ENCODE measurements around the gene EMCN. TPM values are rescaled to one million over a fixed set of nuclear protein-coding genes. Genes with fewer than 3 reads are reported as not detected.

EMCN gene
- total RNA-seq, 1 experiment from 2014 or later = not detected

DNA sequence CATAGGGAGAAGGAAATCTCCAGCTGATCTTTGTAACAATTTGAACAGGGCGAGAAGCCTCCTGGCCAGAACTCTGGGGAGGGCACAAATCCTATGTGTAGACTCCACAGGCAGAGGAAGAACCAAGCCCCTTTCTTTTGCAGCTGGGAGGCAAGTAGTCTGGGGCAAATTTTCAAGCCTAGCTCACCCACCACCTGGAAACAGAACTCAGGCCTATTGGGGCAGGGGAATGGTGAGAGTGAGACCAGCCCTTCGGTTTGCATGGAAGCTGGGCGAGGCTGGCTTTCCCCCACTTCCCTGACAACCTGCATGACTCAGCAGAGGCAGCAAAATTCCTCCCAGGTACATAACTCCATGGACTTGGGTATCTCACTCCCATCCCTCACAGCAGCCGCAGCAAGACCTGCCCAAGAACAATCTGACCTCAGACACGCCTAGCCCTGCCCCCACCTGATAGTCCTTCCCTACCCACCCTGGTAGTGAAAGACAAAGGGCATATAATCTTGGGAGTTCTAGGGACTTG is 138.2 kb downstream of the EMCN start:
- Mint-ChIP-seq H3K4me1 (peaks cover 6% of the 10 kb centered on the region), H3K36me3 (peaks cover 4% of the 10 kb centered on the region; the same call in 1 of the 2 replicates)
- POLR2A ChIA-PET = no interaction called here

GRCh38 chr4:100372432-100372831 is 145.4 kb downstream of the EMCN start:
- Mint-ChIP-seq H3K9me3 (peaks cover 9% of the 10 kb centered on the region), H3K36me3 (no peaks in the 10 kb centered on the region), H3K27me3 (ENCODE audit: low read depth) (no peaks in the 10 kb centered on the region), H3K4me3 (no peak overlapping the region), H3K4me1 (peaks cover 7% of the 10 kb centered on the region), H3K27ac (no peak overlapping the region)
- ChIA-PET CTCF (interaction anchor here (0.6 to 1.5 kb wide), 8 partner anchors 9 to 657 kb away, joined by 3 to 6 read pairs (median 3); no protein-coding TSS in a partner anchor), POLR2A (no interaction called here)
- DNase-seq (ENCODE audit: low spot score) (peak; percentile 13), ATAC-seq (peak; percentile 51; the same call in 1 of the 2 replicates)
- TF ChIP-seq SP1 (CRISPR knock-in tag; conservative IDR thresholded peaks at IDR 0.05) (no peak), CTCF (IDR thresholded peaks at IDR 0.05) (0 out of 2 replicates have a peak, but pooled peaks have one; percentile 20)

More for the DNA sequence above, 138.2 kb downstream of the EMCN start:
- DNase-seq (ENCODE audit: low spot score) (no peak), ATAC-seq (peak; percentile 46)
- no peaks in the 10 kb centered on the region for H3K27me3 Mint-ChIP-seq (ENCODE audit: low read depth)
- no peak overlapping the region for H3K4me3 Mint-ChIP-seq
- CTCF ChIA-PET = no interaction called here
- TF ChIP-seq, protein P1, sequence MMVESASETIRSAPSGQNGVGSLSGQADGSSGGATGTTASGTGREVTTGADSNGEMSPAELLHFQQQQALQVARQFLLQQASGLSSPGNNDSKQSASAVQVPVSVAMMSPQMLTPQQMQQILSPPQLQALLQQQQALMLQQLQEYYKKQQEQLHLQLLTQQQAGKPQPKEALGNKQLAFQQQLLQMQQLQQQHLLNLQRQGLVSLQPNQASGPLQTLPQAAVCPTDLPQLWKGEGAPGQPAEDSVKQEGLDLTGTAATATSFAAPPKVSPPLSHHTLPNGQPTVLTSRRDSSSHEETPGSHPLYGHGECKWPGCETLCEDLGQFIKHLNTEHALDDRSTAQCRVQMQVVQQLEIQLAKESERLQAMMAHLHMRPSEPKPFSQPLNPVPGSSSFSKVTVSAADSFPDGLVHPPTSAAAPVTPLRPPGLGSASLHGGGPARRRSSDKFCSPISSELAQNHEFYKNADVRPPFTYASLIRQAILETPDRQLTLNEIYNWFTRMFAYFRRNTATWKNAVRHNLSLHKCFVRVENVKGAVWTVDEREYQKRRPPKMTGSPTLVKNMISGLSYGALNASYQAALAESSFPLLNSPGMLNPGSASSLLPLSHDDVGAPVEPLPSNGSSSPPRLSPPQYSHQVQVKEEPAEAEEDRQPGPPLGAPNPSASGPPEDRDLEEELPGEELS (CRISPR knock-in tag; IDR thresholded peaks at IDR 0.05) = no peak
- TF ChIP-seq ATF1 (CRISPR knock-in tag; IDR thresholded peaks at IDR 0.05) = no peak
- TF ChIP-seq ZNF416 (CRISPR knock-in tag; IDR thresholded peaks at IDR 0.05) = no peak
- TF ChIP-seq NFYB (CRISPR knock-in tag; conservative IDR thresholded peaks at IDR 0.05; ENCODE audit: low read depth) = no peak
- TF ChIP-seq NFE2L1 (CRISPR knock-in tag; IDR thresholded peaks at IDR 0.05) = 0 out of 2 replicates have a peak, but pooled peaks have one; percentile 30
- TF ChIP-seq ESRRA (CRISPR knock-in tag; IDR thresholded peaks at IDR 0.05; ENCODE audit: borderline replicate concordance) = no peak
- no peak for TF ChIP-seq PRRX2 (CRISPR knock-in tag; IDR thresholded peaks at IDR 0.05)
- H3K9me3 Mint-ChIP-seq = peaks cover 25% of the 10 kb centered on the region
- no peak overlapping the region for H3K27ac Mint-ChIP-seq

DNA sequence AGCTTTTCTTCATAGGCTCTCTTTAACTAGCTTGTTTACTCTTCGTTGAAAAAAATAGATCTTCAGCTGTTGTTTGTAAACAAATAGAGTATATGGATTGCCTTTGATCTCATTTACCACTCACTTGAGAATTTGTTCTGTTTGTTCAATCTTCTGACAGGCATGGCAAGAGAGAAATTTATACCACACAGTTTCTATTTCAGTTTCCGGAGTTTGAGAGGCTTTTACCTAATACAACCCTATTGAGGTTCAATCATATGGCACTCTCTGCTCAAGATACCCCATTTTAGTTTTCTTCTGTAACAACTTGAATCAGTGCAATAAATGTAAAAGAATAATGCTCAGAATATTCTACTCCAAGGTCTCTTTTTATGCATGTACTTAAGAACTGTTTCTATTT is 148.0 kb downstream of the EMCN start:
- Mint-ChIP-seq H3K27me3 (ENCODE audit: low read depth) (no peaks in the 10 kb centered on the region), H3K36me3 (no peaks in the 10 kb centered on the region), H3K9me3 (peaks cover 4% of the 10 kb centered on the region), H3K4me1 (peaks cover 24% of the 10 kb centered on the region), H3K27ac (no peak overlapping the region), H3K4me3 (no peak overlapping the region)
- POLR2A ChIA-PET = no interaction called here
- ATAC-seq = no peak
- CTCF ChIA-PET = no interaction called here
- no peak for DNase-seq (ENCODE audit: low spot score)
- TF ChIP-seq ATF3 (CRISPR knock-in tag; conservative IDR thresholded peaks at IDR 0.05) = no peak
- TF ChIP-seq, protein P2, sequence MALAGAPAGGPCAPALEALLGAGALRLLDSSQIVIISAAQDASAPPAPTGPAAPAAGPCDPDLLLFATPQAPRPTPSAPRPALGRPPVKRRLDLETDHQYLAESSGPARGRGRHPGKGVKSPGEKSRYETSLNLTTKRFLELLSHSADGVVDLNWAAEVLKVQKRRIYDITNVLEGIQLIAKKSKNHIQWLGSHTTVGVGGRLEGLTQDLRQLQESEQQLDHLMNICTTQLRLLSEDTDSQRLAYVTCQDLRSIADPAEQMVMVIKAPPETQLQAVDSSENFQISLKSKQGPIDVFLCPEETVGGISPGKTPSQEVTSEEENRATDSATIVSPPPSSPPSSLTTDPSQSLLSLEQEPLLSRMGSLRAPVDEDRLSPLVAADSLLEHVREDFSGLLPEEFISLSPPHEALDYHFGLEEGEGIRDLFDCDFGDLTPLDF (CRISPR knock-in tag; IDR thresholded peaks at IDR 0.05) = no peak
- TF ChIP-seq ZNF232 (CRISPR knock-in tag; IDR thresholded peaks at IDR 0.05) = no peak
- no peak for TF ChIP-seq JUN (CRISPR knock-in tag; IDR thresholded peaks at IDR 0.05)
- no peak for TF ChIP-seq FOXK1 (CRISPR knock-in tag; IDR thresholded peaks at IDR 0.05)
- TF ChIP-seq TCF7 (CRISPR knock-in tag; IDR thresholded peaks at IDR 0.05; ENCODE audit: low read depth) = no peak
- no peak for TF ChIP-seq PRDM15 (CRISPR knock-in tag; IDR thresholded peaks at IDR 0.05)
- no peak for TF ChIP-seq HMGA2 (CRISPR knock-in tag; IDR thresholded peaks at IDR 0.05)
- no peak for TF ChIP-seq SMAD4 (CRISPR knock-in tag; IDR thresholded peaks at IDR 0.05)
- no peak for TF ChIP-seq TEAD1 (CRISPR knock-in tag; IDR thresholded peaks at IDR 0.05)
- TF ChIP-seq, protein P1 (CRISPR knock-in tag; IDR thresholded peaks at IDR 0.05) = no peak
- TF ChIP-seq, protein P3, sequence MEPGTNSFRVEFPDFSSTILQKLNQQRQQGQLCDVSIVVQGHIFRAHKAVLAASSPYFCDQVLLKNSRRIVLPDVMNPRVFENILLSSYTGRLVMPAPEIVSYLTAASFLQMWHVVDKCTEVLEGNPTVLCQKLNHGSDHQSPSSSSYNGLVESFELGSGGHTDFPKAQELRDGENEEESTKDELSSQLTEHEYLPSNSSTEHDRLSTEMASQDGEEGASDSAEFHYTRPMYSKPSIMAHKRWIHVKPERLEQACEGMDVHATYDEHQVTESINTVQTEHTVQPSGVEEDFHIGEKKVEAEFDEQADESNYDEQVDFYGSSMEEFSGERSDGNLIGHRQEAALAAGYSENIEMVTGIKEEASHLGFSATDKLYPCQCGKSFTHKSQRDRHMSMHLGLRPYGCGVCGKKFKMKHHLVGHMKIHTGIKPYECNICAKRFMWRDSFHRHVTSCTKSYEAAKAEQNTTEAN (CRISPR knock-in tag; IDR thresholded peaks at IDR 0.05) = no peak
- no peak for TF ChIP-seq ELF4 (CRISPR knock-in tag; IDR thresholded peaks at IDR 0.05; ENCODE audit: low read depth)
